ENCODE measurements around the gene EIF1B. TPM values are rescaled to one million over a fixed set of nuclear protein-coding genes. Genes with fewer than 3 reads are reported as not detected.

The EIF1B gene
- total RNA-seq, 2 experiments from 2014 or later, result 112 to 120 TPM

GRCh38 chr3:40328374-40328773 lies 18.9 kb downstream of the EIF1B start:
- H3K9me3 Mint-ChIP-seq, result no peaks in the 10 kb centered on the region
- no peak for DNase-seq
- no peaks in the 10 kb centered on the region for H3K27me3 Mint-ChIP-seq
- no peaks in the 10 kb centered on the region for H3K4me1 ChIP-seq (ENCODE audit: insufficient read depth, low read length)
- H3K4me3 Mint-ChIP-seq, result no peak overlapping the region
- no peak for ATAC-seq (ENCODE audit: poor library complexity)
- no peaks in the 10 kb centered on the region for H3K36me3 Mint-ChIP-seq (ENCODE audit: low read depth)
- no peak overlapping the region for H3K27ac ChIP-seq (ENCODE audit: low read depth in 1 of 2, low read length in 2 of 2)
- ChIA-PET POLR2A (no interaction called here), CTCF (no interaction called here)
- intact Hi-C loops (cut with DNase I, micrococcal nuclease), result loop anchor here in 1 of 2 experiments (2.0 to 5.0 kb wide), 4 partner anchors 252 to 1864 kb away; no protein-coding TSS in a partner anchor
- H3K27ac Mint-ChIP-seq, result no peak overlapping the region
- H3K9me3 ChIP-seq (ENCODE audit: control insufficient read depth in 1 of 2, insufficient read depth in 1 of 2, low read length in 2 of 2), result no peaks in the 10 kb centered on the region
- no peak overlapping the region for H3K4me3 ChIP-seq (ENCODE audit: low read length)
- TF ChIP-seq, protein P1, sequence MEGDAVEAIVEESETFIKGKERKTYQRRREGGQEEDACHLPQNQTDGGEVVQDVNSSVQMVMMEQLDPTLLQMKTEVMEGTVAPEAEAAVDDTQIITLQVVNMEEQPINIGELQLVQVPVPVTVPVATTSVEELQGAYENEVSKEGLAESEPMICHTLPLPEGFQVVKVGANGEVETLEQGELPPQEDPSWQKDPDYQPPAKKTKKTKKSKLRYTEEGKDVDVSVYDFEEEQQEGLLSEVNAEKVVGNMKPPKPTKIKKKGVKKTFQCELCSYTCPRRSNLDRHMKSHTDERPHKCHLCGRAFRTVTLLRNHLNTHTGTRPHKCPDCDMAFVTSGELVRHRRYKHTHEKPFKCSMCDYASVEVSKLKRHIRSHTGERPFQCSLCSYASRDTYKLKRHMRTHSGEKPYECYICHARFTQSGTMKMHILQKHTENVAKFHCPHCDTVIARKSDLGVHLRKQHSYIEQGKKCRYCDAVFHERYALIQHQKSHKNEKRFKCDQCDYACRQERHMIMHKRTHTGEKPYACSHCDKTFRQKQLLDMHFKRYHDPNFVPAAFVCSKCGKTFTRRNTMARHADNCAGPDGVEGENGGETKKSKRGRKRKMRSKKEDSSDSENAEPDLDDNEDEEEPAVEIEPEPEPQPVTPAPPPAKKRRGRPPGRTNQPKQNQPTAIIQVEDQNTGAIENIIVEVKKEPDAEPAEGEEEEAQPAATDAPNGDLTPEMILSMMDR (IDR thresholded peaks at IDR 0.05), result no peak
- H3K36me3 ChIP-seq (ENCODE audit: insufficient read depth, low read length), result no peaks in the 10 kb centered on the region
- H3K27me3 ChIP-seq (ENCODE audit: control insufficient read depth in 1 of 2, insufficient read depth in 2 of 2, low read length in 2 of 2), result no peaks in the 10 kb centered on the region
- no peaks in the 10 kb centered on the region for H3K4me1 Mint-ChIP-seq (ENCODE audit: low read depth)

GRCh38 chr3:40329071-40329470 lies 19.6 kb downstream of the EIF1B start:
- no peaks in the 10 kb centered on the region for H3K9me3 Mint-ChIP-seq
- CTCF ChIA-PET, result no interaction called here
- Histone ChIP-seq H3K36me3 (ENCODE audit: insufficient read depth, low read length) (no peaks in the 10 kb centered on the region), H3K27ac (ENCODE audit: low read depth in 1 of 2, low read length in 2 of 2) (no peak overlapping the region), H3K4me1 (ENCODE audit: insufficient read depth, low read length) (no peaks in the 10 kb centered on the region), H3K4me3 (ENCODE audit: low read length) (no peak overlapping the region), H3K27me3 (ENCODE audit: control insufficient read depth in 1 of 2, insufficient read depth in 2 of 2, low read length in 2 of 2) (no peaks in the 10 kb centered on the region), H3K9me3 (ENCODE audit: control insufficient read depth in 1 of 2, insufficient read depth in 1 of 2, low read length in 2 of 2) (no peaks in the 10 kb centered on the region)
- intact Hi-C loops (cut with DNase I, micrococcal nuclease), result loop anchor here in 1 of 2 experiments (2.0 to 5.0 kb wide), 4 partner anchors 252 to 1863 kb away; no protein-coding TSS in a partner anchor
- DNase-seq (no peak), ATAC-seq (ENCODE audit: poor library complexity) (no peak)
- no peaks in the 10 kb centered on the region for H3K36me3 Mint-ChIP-seq (ENCODE audit: low read depth)
- H3K27me3 Mint-ChIP-seq, result no peaks in the 10 kb centered on the region
- H3K4me1 Mint-ChIP-seq (ENCODE audit: low read depth), result no peaks in the 10 kb centered on the region
- TF ChIP-seq, protein P1 (IDR thresholded peaks at IDR 0.05), result no peak
- no peak overlapping the region for H3K27ac Mint-ChIP-seq
- POLR2A ChIA-PET, result no interaction called here
- no peak overlapping the region for H3K4me3 Mint-ChIP-seq

DNA sequence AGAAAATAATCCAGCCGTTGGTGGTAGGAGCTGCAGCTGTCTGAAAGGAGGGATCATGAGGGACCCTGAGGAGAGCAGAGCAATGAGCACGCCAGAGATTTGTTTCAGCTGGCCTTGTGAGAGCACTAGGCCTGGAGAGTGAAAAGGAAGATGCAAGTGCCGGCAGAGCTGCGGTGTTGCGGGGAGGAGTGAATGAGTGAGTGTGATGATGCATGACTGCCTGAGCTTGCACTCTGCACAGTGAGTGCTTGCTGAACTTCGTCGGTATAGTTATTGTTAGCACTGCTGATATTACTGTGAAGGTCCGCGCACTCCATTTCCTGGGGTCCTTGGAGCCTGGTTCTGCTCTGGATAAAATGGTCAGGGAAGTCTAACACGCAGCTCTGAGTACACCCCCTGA lies 23.2 kb downstream of the EIF1B start:
- Histone ChIP-seq H3K27me3 (ENCODE audit: control insufficient read depth in 1 of 2, insufficient read depth in 2 of 2, low read length in 2 of 2) (peaks cover 0 to 2% of the 10 kb centered on the region in 2 experiments), H3K4me3 (ENCODE audit: low read length) (no peak overlapping the region), H3K4me1 (ENCODE audit: insufficient read depth, low read length) (no peaks in the 10 kb centered on the region), H3K9me3 (ENCODE audit: control insufficient read depth in 1 of 2, insufficient read depth in 1 of 2, low read length in 2 of 2) (no peaks in the 10 kb centered on the region), H3K27ac (ENCODE audit: low read depth in 1 of 2, low read length in 2 of 2) (no peak overlapping the region), H3K36me3 (ENCODE audit: insufficient read depth, low read length) (no peaks in the 10 kb centered on the region)
- H3K36me3 Mint-ChIP-seq (ENCODE audit: low read depth), result no peaks in the 10 kb centered on the region
- no peaks in the 10 kb centered on the region for H3K27me3 Mint-ChIP-seq
- TF ChIP-seq, protein P1 (IDR thresholded peaks at IDR 0.05), result no peak
- H3K4me3 Mint-ChIP-seq, result no peak overlapping the region
- POLR2A ChIA-PET, result no interaction called here
- ATAC-seq (ENCODE audit: poor library complexity) (no peak), DNase-seq (no peak)
- H3K4me1 Mint-ChIP-seq (ENCODE audit: low read depth), result no peaks in the 10 kb centered on the region
- H3K27ac Mint-ChIP-seq, result no peak overlapping the region
- H3K9me3 Mint-ChIP-seq, result no peaks in the 10 kb centered on the region
- intact Hi-C loops (cut with DNase I, micrococcal nuclease), result no loop called here
- CTCF ChIA-PET, result no interaction called here
